ENCODE results near the gene PCBP3. TPM values are rescaled to one million over a fixed set of nuclear protein-coding genes. Genes with fewer than 3 reads are reported as not detected.

Gene PCBP3
- total RNA-seq, 2 donors from 2014 or later = 0.77 to 17.2 TPM

GRCh38 chr21:45966791-45967394 is 323.4 kb downstream of the PCBP3 start:
- H3K4me1 ChIP-seq (replicated peaks) = no peaks in the 10 kb centered on the region
- no peaks in the 10 kb centered on the region for H3K36me3 ChIP-seq
- WGBS = 73% methylated on average over 9 of the region's 9 CpGs
- H3K9me3 ChIP-seq = no peaks in the 10 kb centered on the region
- intact Hi-C loops (cut with DNase I) = no loop called here
- H3K27ac ChIP-seq = no peak overlapping the region
- no peak overlapping the region for H3K4me3 ChIP-seq
- TF ChIP-seq CTCF (IDR thresholded peaks at IDR 0.05) (no peak), POLR2AphosphoS5 (IDR thresholded peaks at IDR 0.05) (no peak), POLR2A (IDR thresholded peaks at IDR 0.05) (no peak)
- no peaks in the 10 kb centered on the region for H3K27me3 ChIP-seq (replicated peaks; ENCODE audit: insufficient read depth)
- no peak for DNase-seq (ENCODE audit: low spot score)

- Histone ChIP-seq H3K4me1 (replicated peaks) (peaks cover 9% of the 10 kb centered on the region), H3K36me3 (no peaks in the 10 kb centered on the region), H3K9me3 (no peaks in the 10 kb centered on the region), H3K27me3 (replicated peaks; ENCODE audit: insufficient read depth) (no peaks in the 10 kb centered on the region), H3K4me3 (no peak overlapping the region), H3K27ac (peak overlapping the region in 1 of 2 donors; percentile 64)
- 68% methylated on average over 22 of the region's 22 CpGs for WGBS
- intact Hi-C loops (cut with DNase I) = loop anchor here (5.0 to 10.0 kb wide), 3 partner anchors 217 to 355 kb away; partner anchors contain the start of genes C21orf58, LSS and PCNT
- DNase-seq (ENCODE audit: low spot score) = no peak
- TF ChIP-seq CTCF (IDR thresholded peaks at IDR 0.05) (no peak), POLR2A (IDR thresholded peaks at IDR 0.05) (no peak), POLR2AphosphoS5 (IDR thresholded peaks at IDR 0.05) (no peak)
Measured at GRCh38 chr21:45969921-45970673, 326.6 kb downstream of the PCBP3 start.

- peak; percentile 47 to 79 (median 71) for TF ChIP-seq CTCF (IDR thresholded peaks at IDR 0.05)
- no peak for TF ChIP-seq POLR2A (IDR thresholded peaks at IDR 0.05)
- intact Hi-C loops (cut with DNase I) = loop anchor here (5.0 to 10.0 kb wide), 3 partner anchors 216 to 354 kb away; partner anchors contain the start of genes C21orf58, LSS and PCNT
- Histone ChIP-seq H3K9me3 (no peaks in the 10 kb centered on the region), H3K4me1 (replicated peaks) (peaks cover 9% of the 10 kb centered on the region), H3K27me3 (replicated peaks; ENCODE audit: insufficient read depth) (no peaks in the 10 kb centered on the region), H3K27ac (peak overlapping the region; percentile 64 to 79), H3K36me3 (no peaks in the 10 kb centered on the region), H3K4me3 (no peak overlapping the region)
- 38% methylated on average over 22 of the region's 25 CpGs for WGBS
- DNase-seq (ENCODE audit: low spot score) = no peak
Measured at GRCh38 chr21:45970674-45971615, 327.4 kb downstream of the PCBP3 start.

GRCh38 chr21:45971616-45972352 is 328.3 kb downstream of the PCBP3 start:
- no peak overlapping the region for H3K4me3 ChIP-seq
- peaks cover 9% of the 10 kb centered on the region for H3K4me1 ChIP-seq (replicated peaks)
- no peaks in the 10 kb centered on the region for H3K27me3 ChIP-seq (replicated peaks; ENCODE audit: insufficient read depth)
- peak overlapping the region; percentile 64 to 79 for H3K27ac ChIP-seq
- 58% methylated on average over 20 of the region's 20 CpGs for WGBS
- no peak for DNase-seq (ENCODE audit: low spot score)
- no peaks in the 10 kb centered on the region for H3K36me3 ChIP-seq
- intact Hi-C loops (cut with DNase I) = loop anchor here (2.0 to 10.0 kb wide), 4 partner anchors 127 to 353 kb away; partner anchors contain the start of genes C21orf58, COL6A2, LSS and PCNT
- TF ChIP-seq POLR2A (IDR thresholded peaks at IDR 0.05) (no peak), CTCF (IDR thresholded peaks at IDR 0.05) (no peak), POLR2AphosphoS5 (IDR thresholded peaks at IDR 0.05) (no peak)
- H3K9me3 ChIP-seq = no peaks in the 10 kb centered on the region
